ENCODE data around the gene ADRA2C. TPM values are rescaled to one million over a fixed set of nuclear protein-coding genes. Genes with fewer than 3 reads are reported as not detected.

Gene ADRA2C
- total RNA-seq, 1 experiment from 2014 or later = 28.1 TPM

DNA sequence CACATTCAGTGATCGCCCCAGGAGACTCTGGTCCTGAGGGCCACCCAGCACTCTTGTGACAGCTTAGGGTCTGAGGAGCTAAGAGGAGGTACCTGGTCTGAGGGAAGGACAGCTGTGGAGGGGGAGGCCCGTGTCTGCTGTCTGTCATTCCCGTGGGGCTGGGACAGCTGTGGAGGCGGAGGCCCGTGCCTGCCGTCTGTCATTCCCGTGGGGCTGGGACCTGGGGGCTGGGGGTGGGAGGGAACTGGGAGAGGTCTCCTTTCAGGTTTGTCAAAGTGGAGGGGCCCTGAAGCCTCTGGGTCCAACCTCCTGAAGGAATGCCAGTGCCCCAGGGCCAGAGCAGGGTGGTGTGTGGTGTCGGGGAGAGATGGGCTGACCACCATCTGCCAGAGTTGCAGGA is 45.0 kb upstream of the ADRA2C start:
- no peak overlapping the region for H3K9ac ChIP-seq (ENCODE audit: low read length)
- no peak overlapping the region for H3K27ac ChIP-seq (ENCODE audit: low read depth, low read length)
- H3K4me2 ChIP-seq (ENCODE audit: low read length) = no peak overlapping the region
- no peaks in the 10 kb centered on the region for H3K9me2 ChIP-seq (ENCODE audit: insufficient read depth)
- no peaks in the 10 kb centered on the region for H3K36me3 ChIP-seq (ENCODE audit: control insufficient read depth in 1 of 2, insufficient read depth in 2 of 2, low read length in 2 of 2)
- ChIA-PET RAD21 (ENCODE audit: low non-redundant PET in 1 of 2, low total read pairs in 2 of 2, uncharacterized antibody in 2 of 2, unreplicated experiment in 2 of 2) (no interaction called here), POLR2A (no interaction called here), CTCF (no interaction called here)
- no peaks in the 10 kb centered on the region for H4K20me1 ChIP-seq (ENCODE audit: insufficient read depth)
- intact Hi-C loops (cut with micrococcal nuclease) = no loop called here
- DNase-seq (ENCODE audit: low read depth, low spot score) (no peak), ATAC-seq (no peak)
- no peak overlapping the region for H3K4me3 ChIP-seq (replicated peaks in 1 of 2; ENCODE audit: low read depth in 1 of 2, low read length in 2 of 2)
- no peak overlapping the region for H2AFZ ChIP-seq (ENCODE audit: low read depth, low read length, poor library complexity, severe bottlenecking)
- no TSS peak for BruUV-seq (replicated peaks)
- TF ChIP-seq ZFX (IDR thresholded peaks at IDR 0.05) = no peak
- no peak for TF ChIP-seq SIN3A (IDR thresholded peaks at IDR 0.05; ENCODE audit: low read depth)
- no peak for TF ChIP-seq EGR1 (IDR thresholded peaks at IDR 0.05; ENCODE audit: low read depth)
- TF ChIP-seq ZBTB33 (IDR thresholded peaks at IDR 0.05; ENCODE audit: extremely low read depth, insufficient replicate concordance, low read length) = no peak
- TF ChIP-seq SRF (IDR thresholded peaks at IDR 0.05; ENCODE audit: low read depth) = no peak
- no peak for TF ChIP-seq YY1 (IDR thresholded peaks at IDR 0.05; ENCODE audit: extremely low read depth, insufficient replicate concordance, low read depth, low read length)
- TF ChIP-seq, protein P1, sequence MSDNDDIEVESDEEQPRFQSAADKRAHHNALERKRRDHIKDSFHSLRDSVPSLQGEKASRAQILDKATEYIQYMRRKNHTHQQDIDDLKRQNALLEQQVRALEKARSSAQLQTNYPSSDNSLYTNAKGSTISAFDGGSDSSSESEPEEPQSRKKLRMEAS (IDR thresholded peaks at IDR 0.05) = no peak
- TF ChIP-seq, protein P2, sequence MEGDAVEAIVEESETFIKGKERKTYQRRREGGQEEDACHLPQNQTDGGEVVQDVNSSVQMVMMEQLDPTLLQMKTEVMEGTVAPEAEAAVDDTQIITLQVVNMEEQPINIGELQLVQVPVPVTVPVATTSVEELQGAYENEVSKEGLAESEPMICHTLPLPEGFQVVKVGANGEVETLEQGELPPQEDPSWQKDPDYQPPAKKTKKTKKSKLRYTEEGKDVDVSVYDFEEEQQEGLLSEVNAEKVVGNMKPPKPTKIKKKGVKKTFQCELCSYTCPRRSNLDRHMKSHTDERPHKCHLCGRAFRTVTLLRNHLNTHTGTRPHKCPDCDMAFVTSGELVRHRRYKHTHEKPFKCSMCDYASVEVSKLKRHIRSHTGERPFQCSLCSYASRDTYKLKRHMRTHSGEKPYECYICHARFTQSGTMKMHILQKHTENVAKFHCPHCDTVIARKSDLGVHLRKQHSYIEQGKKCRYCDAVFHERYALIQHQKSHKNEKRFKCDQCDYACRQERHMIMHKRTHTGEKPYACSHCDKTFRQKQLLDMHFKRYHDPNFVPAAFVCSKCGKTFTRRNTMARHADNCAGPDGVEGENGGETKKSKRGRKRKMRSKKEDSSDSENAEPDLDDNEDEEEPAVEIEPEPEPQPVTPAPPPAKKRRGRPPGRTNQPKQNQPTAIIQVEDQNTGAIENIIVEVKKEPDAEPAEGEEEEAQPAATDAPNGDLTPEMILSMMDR (IDR thresholded peaks at IDR 0.05 in 2 of 3, conservative IDR thresholded peaks at IDR 0.05 in 1 of 3; ENCODE audit: borderline replicate concordance in 1 of 3, insufficient read depth in 1 of 3, low read depth in 2 of 3, low read length in 2 of 3) = no peak
- H3K9me3 ChIP-seq (ENCODE audit: control insufficient read depth in 1 of 2, insufficient read depth in 1 of 2, low read depth in 1 of 2, low read length in 2 of 2) = peaks cover 0 to 12% of the 10 kb centered on the region in 2 experiments; a peak in 1 of 4 replicates
- H3K4me1 ChIP-seq (ENCODE audit: control insufficient read depth in 1 of 2, insufficient read depth in 2 of 2, low read length in 2 of 2) = no peaks in the 10 kb centered on the region
- no peaks in the 10 kb centered on the region for H3K79me2 ChIP-seq (ENCODE audit: insufficient read depth, low read length)
- no peaks in the 10 kb centered on the region for H3K27me3 ChIP-seq (ENCODE audit: insufficient read depth, low read length)

Measured in HCT116 (cell line).